Osteocyte (in vitro differentiated cells): ENCODE data around the gene IST1. TPM values are rescaled to one million over a fixed set of nuclear protein-coding genes. Genes with fewer than 3 reads are reported as not detected.
"Not testable (repeated sequence)": the region's sequence is repeated elsewhere in the genome, so short reads cannot be mapped to it uniquely, and the experiment has no call there.

ENCODE experiments used
- DNase-seq: peaks from one replicate; pipeline ENCODE4 v3.0.0; 2021; ENCODE audit warnings: mixed read lengths; ENCODE audit not compliant: unreplicated experiment; ENCODE audit errors: extremely low spot score
- H3K27ac Mint-ChIP-seq: one replicate; pipeline ENCODE4 v1.8.0; 2021; ENCODE audit warnings: mild to moderate bottlenecking, mixed read lengths; ENCODE audit not compliant: unreplicated experiment
- H3K27me3 Mint-ChIP-seq: one replicate; pipeline ENCODE4 v1.8.0; 2021; ENCODE audit warnings: mixed read lengths; ENCODE audit not compliant: unreplicated experiment
- H3K36me3 Mint-ChIP-seq: one replicate; pipeline ENCODE4 v1.8.0; 2021; ENCODE audit warnings: mixed read lengths; ENCODE audit not compliant: unreplicated experiment
- H3K4me1 Mint-ChIP-seq: one replicate; pipeline ENCODE4 v1.8.0; 2021; ENCODE audit warnings: mixed read lengths; ENCODE audit not compliant: unreplicated experiment
- H3K4me3 Mint-ChIP-seq: one replicate; pipeline ENCODE4 v1.8.0; 2021; ENCODE audit warnings: mild to moderate bottlenecking, moderate library complexity, mixed read lengths; ENCODE audit not compliant: unreplicated experiment
- H3K9me3 Mint-ChIP-seq: one replicate; pipeline ENCODE4 v1.8.0; 2021; ENCODE audit warnings: mixed read lengths; ENCODE audit not compliant: unreplicated experiment
- CTCF ChIP-seq: fragments of 200-600 bp; sonication (generic); IDR thresholded peaks from 2 replicates; pipeline ENCODE4 v1.5.0; 2021; ENCODE audit warnings: antibody characterized with exemption, mild to moderate bottlenecking, moderate library complexity
- total RNA-seq: library from RNA; stranded (reverse); gene quantifications from 2 replicates; pipeline ENCODE4 v1.2.1, GENCODE V29; 2021

IST1 gene
- total RNA-seq, 1 donor from 2014 or later, result 230 TPM

- Mint-ChIP-seq H3K4me1 (peaks cover 33% of the 10 kb centered on the region), H3K36me3 (peaks cover 2% of the 10 kb centered on the region), H3K4me3 (peak overlapping the region; percentile 89), H3K27me3 (no peaks in the 10 kb centered on the region), H3K27ac (peak overlapping the region; percentile 41), H3K9me3 (no peaks in the 10 kb centered on the region)
- no peak for TF ChIP-seq CTCF
- no peak for DNase-seq
Measured at GRCh38 chr16:71896764-71897368, 1.5 kb downstream of the IST1 start.

DNA sequence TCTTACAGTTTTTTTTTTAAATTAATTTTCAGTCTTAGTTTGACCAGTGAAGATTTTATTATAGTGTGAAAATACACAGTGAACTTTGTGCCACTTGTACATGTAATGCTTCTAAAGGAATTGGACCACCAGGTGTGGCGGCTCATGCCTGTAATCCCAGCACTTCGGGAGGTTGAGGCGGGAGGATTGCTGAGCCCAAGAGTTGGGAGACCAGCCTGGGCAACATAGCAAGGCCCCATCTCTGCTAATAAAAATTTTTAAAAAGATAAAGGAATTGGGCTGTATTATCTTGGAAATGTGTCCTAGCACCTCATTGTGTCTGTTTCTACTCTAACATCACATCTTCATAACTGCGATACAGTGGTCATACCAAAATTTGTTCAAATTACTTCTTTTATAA is 3.8 kb downstream of the IST1 start:
- Mint-ChIP-seq H3K4me1 (peaks cover 37% of the 10 kb centered on the region), H3K9me3 (no peaks in the 10 kb centered on the region), H3K4me3 (no peak overlapping the region), H3K27ac (no peak overlapping the region), H3K27me3 (no peaks in the 10 kb centered on the region), H3K36me3 (peaks cover 2% of the 10 kb centered on the region)
- no peak for TF ChIP-seq CTCF
- no peak for DNase-seq

DNA sequence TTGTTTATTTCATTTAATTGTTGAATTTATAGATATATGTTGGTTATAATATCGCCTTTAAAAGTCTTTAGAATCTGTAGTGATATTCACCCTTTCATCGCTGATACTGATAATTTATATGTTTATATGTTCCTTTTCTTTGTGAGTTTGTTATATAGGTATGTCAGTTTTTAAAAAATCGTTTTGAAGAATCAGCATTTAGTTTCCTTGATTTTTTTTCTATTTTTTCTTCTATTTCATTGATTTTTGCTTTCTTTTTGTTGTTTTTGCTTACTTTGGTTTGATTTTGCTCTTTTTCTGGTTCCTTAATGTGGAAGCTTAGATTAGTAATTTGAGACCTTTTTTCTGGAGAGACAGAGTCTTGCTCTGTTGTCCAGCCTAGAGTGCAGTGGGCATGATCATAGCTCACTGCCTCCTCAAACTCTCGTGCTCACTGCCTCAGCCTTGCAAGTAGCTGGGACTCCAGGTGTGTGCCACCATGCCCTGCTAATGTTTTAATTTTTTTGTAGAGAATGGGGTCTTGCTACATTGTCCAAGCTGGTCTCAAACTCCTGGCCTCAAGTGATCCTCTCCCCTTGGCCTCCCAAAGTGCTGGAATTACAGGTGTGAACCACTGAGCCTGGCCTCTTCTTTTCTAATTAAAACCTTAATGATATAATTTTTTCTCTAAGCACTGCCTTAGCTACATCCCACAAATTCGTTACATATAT is 7.5 kb downstream of the IST1 start:
- Mint-ChIP-seq H3K9me3 (no peaks in the 10 kb centered on the region), H3K4me3 (no peak overlapping the region), H3K27me3 (no peaks in the 10 kb centered on the region), H3K27ac (peak overlapping the region; percentile 23), H3K36me3 (no peaks in the 10 kb centered on the region), H3K4me1 (peaks cover 37% of the 10 kb centered on the region)
- no peak for DNase-seq
- no peak for TF ChIP-seq CTCF

- TF ChIP-seq CTCF, result no peak
- no peak overlapping the region for H3K27ac Mint-ChIP-seq
- H3K4me3 Mint-ChIP-seq, result no peak overlapping the region
- DNase-seq, result no peak
- peaks cover 38% of the 10 kb centered on the region for H3K4me1 Mint-ChIP-seq
- no peaks in the 10 kb centered on the region for H3K36me3 Mint-ChIP-seq
- no peaks in the 10 kb centered on the region for H3K27me3 Mint-ChIP-seq
- H3K9me3 Mint-ChIP-seq, result no peaks in the 10 kb centered on the region
Measured at GRCh38 chr16:71903608-71904007, 8.3 kb downstream of the IST1 start.

DNA sequence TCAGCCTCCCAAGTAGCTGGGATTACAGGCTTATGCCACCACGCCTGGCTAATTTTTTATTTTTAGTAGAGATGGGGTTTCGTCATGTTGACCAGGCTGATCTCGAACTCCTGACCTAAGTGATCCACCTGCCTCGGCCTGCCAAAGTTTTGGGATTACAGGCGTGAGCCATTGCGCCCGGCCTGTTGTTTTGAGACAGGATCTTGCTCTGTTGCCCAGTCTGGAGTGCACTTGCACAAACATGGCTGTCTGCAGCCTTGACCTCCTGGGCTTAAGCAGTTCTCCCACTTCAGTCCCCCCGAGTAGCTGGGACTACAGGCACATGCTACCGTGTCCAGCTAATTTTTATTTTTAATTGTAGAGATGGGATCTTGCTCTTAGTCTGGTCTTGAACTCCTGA is 8.9 kb downstream of the IST1 start:
- Mint-ChIP-seq H3K4me3 (no peak overlapping the region), H3K9me3 (no peaks in the 10 kb centered on the region), H3K27me3 (no peaks in the 10 kb centered on the region), H3K27ac (no peak overlapping the region), H3K4me1 (peaks cover 34% of the 10 kb centered on the region), H3K36me3 (peaks cover 2% of the 10 kb centered on the region)
- DNase-seq, result no peak
- no peak for TF ChIP-seq CTCF

DNA sequence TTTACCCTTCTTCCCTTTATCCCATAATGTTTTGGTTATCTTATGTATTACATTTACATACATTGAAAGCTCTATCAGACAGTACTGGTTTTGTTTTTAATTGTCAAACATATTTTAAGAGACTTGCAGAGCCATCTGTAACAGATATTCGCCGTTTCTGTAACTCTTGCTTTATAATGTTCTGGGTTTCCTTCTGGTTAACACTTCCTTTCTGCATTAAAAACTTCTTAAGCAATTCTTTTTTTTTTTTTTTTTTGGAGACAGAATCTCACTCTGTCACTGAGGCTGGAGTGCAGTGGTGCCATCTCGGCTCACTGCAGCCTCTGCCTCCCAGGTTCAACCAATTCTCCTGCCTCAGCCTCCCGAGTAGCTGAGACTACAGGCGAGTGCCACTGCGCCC is 10.4 kb downstream of the IST1 start:
- H3K27me3 Mint-ChIP-seq, H3K4me3 Mint-ChIP-seq, DNase-seq, H3K9me3 Mint-ChIP-seq, H3K36me3 Mint-ChIP-seq, H3K27ac Mint-ChIP-seq: not testable (repeated sequence)
- H3K4me1 Mint-ChIP-seq, result peaks cover 30% of the 10 kb centered on the region
